ENCODE measurements around the gene RSPH1.

DNA sequence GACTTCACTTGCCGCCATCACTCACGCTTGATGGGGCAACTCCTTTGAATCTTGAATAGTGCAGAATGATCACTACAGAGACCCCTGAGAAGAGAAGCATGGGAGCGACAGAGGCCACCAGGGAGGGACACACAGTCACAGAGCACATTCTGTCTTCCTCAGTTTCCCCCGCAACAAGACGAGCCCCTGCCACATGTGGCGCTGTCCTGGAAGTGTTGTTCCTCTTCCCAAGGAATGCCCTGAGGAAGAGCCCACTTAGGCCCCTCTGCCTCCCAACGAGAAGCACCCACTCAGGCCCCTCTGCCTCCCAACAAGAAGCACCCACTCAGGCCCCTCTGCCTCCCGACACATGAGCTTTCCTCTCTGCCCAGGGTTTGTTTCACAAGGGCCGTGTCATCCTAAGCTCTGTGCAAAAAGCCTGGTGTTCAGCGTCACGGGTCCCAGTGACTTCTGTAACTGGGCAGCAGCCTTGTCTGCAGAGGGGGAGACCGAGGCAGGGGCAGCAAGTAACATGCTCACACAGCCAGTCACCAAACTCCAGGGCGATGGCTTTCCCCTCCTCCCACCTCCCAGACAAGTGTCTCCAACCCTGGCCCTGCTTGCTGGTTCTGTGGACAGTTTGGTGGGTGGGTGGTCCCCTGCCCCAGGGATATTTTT lies 37.4 kb upstream of the RSPH1 start:
- TF ChIP-seq, protein P1, sequence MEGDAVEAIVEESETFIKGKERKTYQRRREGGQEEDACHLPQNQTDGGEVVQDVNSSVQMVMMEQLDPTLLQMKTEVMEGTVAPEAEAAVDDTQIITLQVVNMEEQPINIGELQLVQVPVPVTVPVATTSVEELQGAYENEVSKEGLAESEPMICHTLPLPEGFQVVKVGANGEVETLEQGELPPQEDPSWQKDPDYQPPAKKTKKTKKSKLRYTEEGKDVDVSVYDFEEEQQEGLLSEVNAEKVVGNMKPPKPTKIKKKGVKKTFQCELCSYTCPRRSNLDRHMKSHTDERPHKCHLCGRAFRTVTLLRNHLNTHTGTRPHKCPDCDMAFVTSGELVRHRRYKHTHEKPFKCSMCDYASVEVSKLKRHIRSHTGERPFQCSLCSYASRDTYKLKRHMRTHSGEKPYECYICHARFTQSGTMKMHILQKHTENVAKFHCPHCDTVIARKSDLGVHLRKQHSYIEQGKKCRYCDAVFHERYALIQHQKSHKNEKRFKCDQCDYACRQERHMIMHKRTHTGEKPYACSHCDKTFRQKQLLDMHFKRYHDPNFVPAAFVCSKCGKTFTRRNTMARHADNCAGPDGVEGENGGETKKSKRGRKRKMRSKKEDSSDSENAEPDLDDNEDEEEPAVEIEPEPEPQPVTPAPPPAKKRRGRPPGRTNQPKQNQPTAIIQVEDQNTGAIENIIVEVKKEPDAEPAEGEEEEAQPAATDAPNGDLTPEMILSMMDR (IDR thresholded peaks at IDR 0.05) = no peak
- TF ChIP-seq KDM1A (IDR thresholded peaks at IDR 0.05; ENCODE audit: low read depth) = no peak
- TF ChIP-seq SREBF2 (IDR thresholded peaks at IDR 0.05) = no peak
- no peak for TF ChIP-seq EP300 (IDR thresholded peaks at IDR 0.05)
- no peak for TF ChIP-seq POLR2A (IDR thresholded peaks at IDR 0.05; ENCODE audit: low read length)
- TF ChIP-seq CEBPB (IDR thresholded peaks at IDR 0.05) = no peak
- no peak for TF ChIP-seq CBX2 (IDR thresholded peaks at IDR 0.05; ENCODE audit: borderline replicate concordance, low read depth)
- TF ChIP-seq ESRRA (IDR thresholded peaks at IDR 0.05; ENCODE audit: borderline replicate concordance, low read length) = no peak
- no peak for TF ChIP-seq NFE2L2 (conservative IDR thresholded peaks at IDR 0.05; ENCODE audit: low read length)
- no peak for TF ChIP-seq SMC3 (IDR thresholded peaks at IDR 0.05)
- TF ChIP-seq JUNB (IDR thresholded peaks at IDR 0.05) = no peak
- TF ChIP-seq CHD2 (IDR thresholded peaks at IDR 0.05; ENCODE audit: low read length, partially characterized antibody) = no peak
